PC-3 (cell line): ENCODE data around the gene IRF3. TPM values are rescaled to one million over a fixed set of nuclear protein-coding genes. Genes with fewer than 3 reads are reported as not detected.

Experiments used
- ATAC-seq: fragments of 200-7000 bp; cut with Tn5 transposase; 2 replicates; pipeline ENCODE4 v1.9.1; 2020; ENCODE audit warnings: mild to moderate bottlenecking, moderate library complexity
- BruUV-seq: library from RNA; stranded (reverse); fragments of 400-500 nt; replicated peaks from 2 replicates; lab custom pipeline; 2021; lab: Mats Ljungman, UMichigan
- CTCF ChIA-PET: fragments of 300-600 bp; sonication (Branson Sonifier 250); formaldehyde crosslinking; loops from one replicate; lab custom pipeline; 2022; ENCODE audit warnings: antibody characterized with exemption; lab: Charles Lee
- POLR2A ChIA-PET: fragments of 300-600 bp; sonication (Branson Sonifier 250); formaldehyde crosslinking; loops from one replicate; lab custom pipeline; 2022; ENCODE audit warnings: antibody characterized with exemption; ENCODE audit not compliant: unreplicated experiment; lab: Charles Lee
- DNase-seq: peaks from one replicate; pipeline ENCODE4 v3.0.0-alpha.2; 2015
- H2AFZ ChIP-seq: fragments of 300-600 bp; sonication (generic); 2 replicates; pipeline ENCODE4 v1.6.0; 2016; ENCODE audit warnings: antibody characterized with exemption, low read length
- H3F3A ChIP-seq: fragments of 300-600 bp; sonication (generic); one replicate; pipeline ENCODE4 v1.6.0; 2017; ENCODE audit warnings: antibody characterized with exemption, low read length, control low read depth, mild to moderate bottlenecking; ENCODE audit not compliant: unreplicated experiment
- H3K27ac ChIP-seq: fragments of 300-600 bp; sonication (generic); 2 replicates; pipeline ENCODE4 v1.5.1; 2016; ENCODE audit warnings: mild to moderate bottlenecking, low read length
- H3K27me3 ChIP-seq: fragments of 300-600 bp; sonication (generic); 2 replicates; pipeline ENCODE4 v1.6.1; 2016; ENCODE audit warnings: low read length, mixed read lengths
- H3K36me3 ChIP-seq: fragments of 300-600 bp; sonication (generic); 2 replicates; pipeline ENCODE4 v1.6.1; 2016; ENCODE audit warnings: low read depth, mixed run types, low read length, mixed read lengths
- H3K4me1 ChIP-seq: fragments of 300-600 bp; sonication (generic); 2 replicates; pipeline ENCODE4 v1.5.1; 2016; ENCODE audit warnings: low read length; ENCODE audit not compliant: insufficient read depth
- H3K4me2 ChIP-seq: fragments of 300-600 bp; sonication (generic); 2 replicates; pipeline ENCODE4 v1.6.0; 2016; ENCODE audit warnings: low read length
- H3K4me3 ChIP-seq: fragments of 300-600 bp; sonication (generic); 2 replicates; pipeline ENCODE4 v1.5.1; 2016; ENCODE audit warnings: mild to moderate bottlenecking, low read length, mixed read lengths
- H3K79me2 ChIP-seq: fragments of 300-600 bp; sonication (generic); 2 replicates; pipeline ENCODE4 v1.6.1; 2017; ENCODE audit warnings: low read length, mixed read lengths
- H3K9ac ChIP-seq: fragments of 300-600 bp; sonication (generic); 2 replicates; pipeline ENCODE4 v1.6.0; 2016; ENCODE audit warnings: mild to moderate bottlenecking, low read length
- H3K9me2 ChIP-seq: fragments of 300-600 bp; sonication (generic); replicated peaks from 2 replicates; pipeline ENCODE4 v1.6.1; 2016; ENCODE audit warnings: mixed run types, low read length, mixed read lengths
- H3K9me3 ChIP-seq: fragments of 300-600 bp; sonication (generic); 2 replicates; pipeline ENCODE4 v1.6.1; 2016; ENCODE audit warnings: low read length, mixed read lengths
- H4K20me1 ChIP-seq: fragments of 300-600 bp; sonication (generic); 2 replicates; pipeline ENCODE4 v1.6.1; 2016; ENCODE audit warnings: low read length, mixed read lengths
- EZH2 ChIP-seq: fragments of 300-600 bp; sonication (generic); IDR thresholded peaks from one replicate; pipeline ENCODE4 v1.6.1; 2017; ENCODE audit warnings: antibody characterized with exemption, mild to moderate bottlenecking, low read length; ENCODE audit not compliant: unreplicated experiment
- EZH2phosphoT487 ChIP-seq: fragments of 300-600 bp; sonication (generic); IDR thresholded peaks from 2 replicates; pipeline ENCODE4 v1.6.1; 2018; ENCODE audit warnings: mild to moderate bottlenecking, antibody characterized with exemption, low read length, borderline replicate concordance
- intact Hi-C: fragments of 100-400 bp; cut with micrococcal nuclease; formaldehyde crosslinking; loops from 2 replicates; pipeline ENCODE4 v1.9.0; 2023
- total RNA-seq: library from RNA; depleted of rRNA; stranded (reverse); fragments of >200 nt; gene quantifications from 2 replicates; pipeline ENCODE4 v1.2.3, GENCODE V29; 2014
- TF ChIP-seq, protein P1 (sequence below): fragments of 300-600 bp; sonication (generic); conservative IDR thresholded peaks from 2 replicates; pipeline ENCODE4 v1.5.1; 2017; ENCODE audit warnings: antibody characterized with exemption, low read depth, mild to moderate bottlenecking, low read length

IRF3 gene
- total RNA-seq, 1 experiment from 2014 or later, result 236 TPM

DNA sequence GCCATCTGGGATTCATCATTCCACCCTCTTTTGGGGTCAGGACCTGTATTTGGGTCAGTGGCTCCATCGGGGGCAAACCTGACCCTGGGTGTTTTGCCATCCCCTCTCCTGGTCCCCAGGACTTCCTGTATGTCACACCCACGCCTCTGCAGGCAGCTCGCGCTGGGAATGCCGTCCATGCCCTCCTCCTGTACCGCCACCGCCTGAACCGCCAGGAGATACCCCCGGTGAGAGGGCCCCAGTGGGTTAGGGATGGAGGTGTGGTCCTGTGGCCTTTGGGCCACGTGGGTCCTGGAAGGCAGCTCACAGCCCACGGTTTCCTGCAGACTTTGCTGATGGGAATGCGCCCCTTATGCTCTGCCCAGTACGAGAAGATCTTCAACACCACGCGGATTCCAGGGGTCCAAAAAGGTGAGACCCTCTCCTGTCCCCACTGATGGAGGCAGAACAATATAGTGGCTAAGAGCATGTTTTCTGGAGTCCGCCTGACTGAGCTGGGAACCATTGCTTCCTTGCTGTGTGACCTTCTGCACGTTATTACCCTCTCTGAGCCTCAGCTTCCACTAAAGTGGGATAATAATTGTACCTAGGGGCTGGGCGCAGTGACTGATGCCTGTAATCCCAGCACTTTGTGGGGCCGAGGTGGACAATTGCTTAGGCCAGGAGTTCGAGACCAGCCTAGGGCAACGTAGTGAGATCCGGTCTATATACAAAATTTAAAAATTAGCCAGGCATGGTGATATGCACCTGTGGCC lies 39.4 kb upstream of the IRF3 start:
- POLR2A ChIA-PET, result no interaction called here
- no peak overlapping the region for H3K4me2 ChIP-seq
- H3K9me3 ChIP-seq, result no peaks in the 10 kb centered on the region
- BruUV-seq, result no TSS peak
- no peak overlapping the region for H3K27ac ChIP-seq
- no peaks in the 10 kb centered on the region for H3K4me1 ChIP-seq
- intact Hi-C loops, result no loop called here
- no peak for ATAC-seq
- no peak overlapping the region for H2AFZ ChIP-seq
- TF ChIP-seq EZH2 (no peak), EZH2phosphoT487 (no peak)
- TF ChIP-seq, protein P1, sequence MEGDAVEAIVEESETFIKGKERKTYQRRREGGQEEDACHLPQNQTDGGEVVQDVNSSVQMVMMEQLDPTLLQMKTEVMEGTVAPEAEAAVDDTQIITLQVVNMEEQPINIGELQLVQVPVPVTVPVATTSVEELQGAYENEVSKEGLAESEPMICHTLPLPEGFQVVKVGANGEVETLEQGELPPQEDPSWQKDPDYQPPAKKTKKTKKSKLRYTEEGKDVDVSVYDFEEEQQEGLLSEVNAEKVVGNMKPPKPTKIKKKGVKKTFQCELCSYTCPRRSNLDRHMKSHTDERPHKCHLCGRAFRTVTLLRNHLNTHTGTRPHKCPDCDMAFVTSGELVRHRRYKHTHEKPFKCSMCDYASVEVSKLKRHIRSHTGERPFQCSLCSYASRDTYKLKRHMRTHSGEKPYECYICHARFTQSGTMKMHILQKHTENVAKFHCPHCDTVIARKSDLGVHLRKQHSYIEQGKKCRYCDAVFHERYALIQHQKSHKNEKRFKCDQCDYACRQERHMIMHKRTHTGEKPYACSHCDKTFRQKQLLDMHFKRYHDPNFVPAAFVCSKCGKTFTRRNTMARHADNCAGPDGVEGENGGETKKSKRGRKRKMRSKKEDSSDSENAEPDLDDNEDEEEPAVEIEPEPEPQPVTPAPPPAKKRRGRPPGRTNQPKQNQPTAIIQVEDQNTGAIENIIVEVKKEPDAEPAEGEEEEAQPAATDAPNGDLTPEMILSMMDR, result no peak
- no peak overlapping the region for H3K9ac ChIP-seq
- H3K4me3 ChIP-seq, result no peak overlapping the region
- H3K9me2 ChIP-seq, result no peaks in the 10 kb centered on the region
- no peaks in the 10 kb centered on the region for H3K36me3 ChIP-seq
- CTCF ChIA-PET, result no interaction called here
- no peaks in the 10 kb centered on the region for H3K27me3 ChIP-seq
- no peaks in the 10 kb centered on the region for H3F3A ChIP-seq
- no peaks in the 10 kb centered on the region for H4K20me1 ChIP-seq
- DNase-seq, result no peak
- no peaks in the 10 kb centered on the region for H3K79me2 ChIP-seq

DNA sequence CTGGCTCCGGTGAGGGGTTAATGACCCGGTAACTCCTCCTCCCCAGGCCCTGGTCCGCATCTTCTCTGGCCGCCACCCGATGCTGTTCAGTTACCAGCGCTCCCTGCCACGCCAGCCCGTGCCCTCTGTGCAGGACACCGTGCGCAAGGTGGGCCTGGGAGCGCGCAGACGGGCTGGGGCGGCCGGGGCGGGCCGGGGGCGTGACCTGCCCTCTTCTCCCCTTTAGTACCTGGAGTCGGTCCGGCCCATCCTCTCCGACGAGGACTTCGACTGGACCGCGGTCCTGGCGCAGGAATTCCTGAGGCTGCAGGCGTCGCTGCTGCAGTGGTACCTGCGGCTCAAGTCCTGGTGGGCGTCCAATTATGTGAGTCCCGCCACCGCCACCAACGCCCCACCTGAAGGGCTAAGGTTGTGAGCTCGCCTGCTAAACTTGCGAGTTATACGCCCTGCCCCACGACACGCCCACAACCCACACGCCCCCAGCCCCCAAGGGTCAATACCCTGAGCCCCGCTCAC lies 35.7 kb upstream of the IRF3 start:
- ATAC-seq (no peak), DNase-seq (no peak)
- no peak overlapping the region for H3K27ac ChIP-seq
- H3K4me1 ChIP-seq, result no peaks in the 10 kb centered on the region
- no peaks in the 10 kb centered on the region for H3K36me3 ChIP-seq
- TF ChIP-seq, protein P1, result no peak
- no peak for TF ChIP-seq EZH2phosphoT487
- TF ChIP-seq EZH2, result no peak
- intact Hi-C loops, result no loop called here
- H3K9ac ChIP-seq, result no peak overlapping the region
- no peaks in the 10 kb centered on the region for H3K9me3 ChIP-seq
- POLR2A ChIA-PET, result no interaction called here
- H3K9me2 ChIP-seq, result no peaks in the 10 kb centered on the region
- H2AFZ ChIP-seq, result no peak overlapping the region
- H4K20me1 ChIP-seq, result no peaks in the 10 kb centered on the region
- H3K4me3 ChIP-seq, result no peak overlapping the region
- H3F3A ChIP-seq, result no peaks in the 10 kb centered on the region
- BruUV-seq, result no TSS peak
- H3K4me2 ChIP-seq, result no peak overlapping the region
- CTCF ChIA-PET, result no interaction called here
- no peaks in the 10 kb centered on the region for H3K27me3 ChIP-seq
- H3K79me2 ChIP-seq, result no peaks in the 10 kb centered on the region

DNA sequence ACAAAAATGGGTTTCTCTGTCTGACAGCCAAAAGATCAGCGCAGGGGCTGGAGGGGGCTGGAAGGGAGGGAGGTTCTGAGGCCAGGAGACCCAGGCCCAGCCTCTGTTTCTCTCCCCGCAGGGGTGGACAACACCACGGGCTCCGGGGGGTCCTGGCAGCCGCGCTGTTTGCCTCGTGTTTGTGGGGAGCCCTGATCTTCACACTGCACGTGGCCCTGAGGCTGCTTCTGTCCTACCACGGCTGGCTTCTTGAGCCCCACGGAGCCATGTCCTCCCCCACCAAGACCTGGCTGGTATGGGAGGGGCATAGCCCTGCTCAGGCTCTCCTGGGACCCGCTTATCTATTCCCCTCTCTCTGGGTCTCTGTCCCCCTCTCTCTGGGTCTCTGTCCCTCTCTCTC lies 34.9 kb upstream of the IRF3 start:
- H3K4me1 ChIP-seq, result no peaks in the 10 kb centered on the region
- TF ChIP-seq EZH2phosphoT487, result no peak
- TF ChIP-seq, protein P1, result no peak
- TF ChIP-seq EZH2, result no peak
- H3K79me2 ChIP-seq, result no peaks in the 10 kb centered on the region
- H3K9me3 ChIP-seq, result no peaks in the 10 kb centered on the region
- ChIA-PET POLR2A (no interaction called here), CTCF (no interaction called here)
- H3K9me2 ChIP-seq, result no peaks in the 10 kb centered on the region
- no TSS peak for BruUV-seq
- intact Hi-C loops, result no loop called here
- no peak overlapping the region for H2AFZ ChIP-seq
- H3K4me2 ChIP-seq, result no peak overlapping the region
- no peaks in the 10 kb centered on the region for H3F3A ChIP-seq
- no peak overlapping the region for H3K27ac ChIP-seq
- H3K27me3 ChIP-seq, result no peaks in the 10 kb centered on the region
- H3K4me3 ChIP-seq, result no peak overlapping the region
- no peak for DNase-seq
- ATAC-seq, result no peak
- H3K36me3 ChIP-seq, result no peaks in the 10 kb centered on the region
- no peaks in the 10 kb centered on the region for H4K20me1 ChIP-seq
- H3K9ac ChIP-seq, result no peak overlapping the region
